HG03469 (cell line): Measurements from ENCODE around the gene KIFAP3.
"Not testable (repeated sequence)": the region's sequence is repeated elsewhere in the genome, so short reads cannot be mapped to it uniquely, and the experiment has no call there.

Source experiments
- ATAC-seq: cut with Tn5 transposase; IDR thresholded peaks from one replicate; pipeline ENCODE4 v1.9.1; 2021; ENCODE audit warnings: mild to moderate bottlenecking, moderate library complexity, moderate number of reproducible peaks; ENCODE audit not compliant: unreplicated experiment

Gene KIFAP3

DNA sequence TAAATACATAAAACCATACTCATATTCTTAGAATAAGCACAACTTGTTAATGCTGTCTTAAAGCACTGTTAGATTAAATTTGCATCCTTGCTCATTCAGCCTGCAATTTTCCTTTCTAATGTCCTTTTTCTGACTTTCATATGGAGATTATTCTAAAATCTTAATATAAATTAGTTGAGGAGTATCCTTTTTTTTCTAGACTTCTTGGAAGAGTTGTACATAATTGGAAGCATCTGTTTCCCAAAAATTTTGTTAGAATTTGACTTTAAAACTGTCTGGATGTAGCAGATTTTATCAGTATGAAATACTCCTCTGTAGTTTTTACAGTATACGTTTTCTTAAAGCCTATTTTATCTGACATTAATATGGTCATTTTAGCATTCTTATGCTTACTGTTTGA is 9.7 kb downstream of the KIFAP3 start:
- no peak for ATAC-seq

- no peak for ATAC-seq
Observed at GRCh38 chr1:170063109-170063826, 11.2 kb downstream of the KIFAP3 start.

DNA sequence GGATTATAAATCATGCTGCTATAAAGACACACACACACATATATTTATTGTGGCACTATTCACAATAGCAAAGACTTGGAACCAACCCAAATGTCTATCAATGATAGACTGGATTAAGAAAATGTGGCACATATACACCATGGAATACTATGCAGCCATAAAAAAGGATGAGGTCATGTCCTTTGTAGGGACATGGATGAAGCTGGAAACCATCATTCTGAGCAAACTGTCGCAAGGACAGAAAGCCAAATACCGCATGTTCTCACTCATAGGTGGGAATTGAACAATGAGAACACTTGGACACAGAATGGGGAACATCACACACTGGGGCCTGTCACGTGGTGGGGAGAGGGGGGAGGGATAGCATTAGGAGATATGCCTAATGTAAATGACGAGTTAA is 12.8 kb downstream of the KIFAP3 start:
- not testable (repeated sequence) for ATAC-seq

DNA sequence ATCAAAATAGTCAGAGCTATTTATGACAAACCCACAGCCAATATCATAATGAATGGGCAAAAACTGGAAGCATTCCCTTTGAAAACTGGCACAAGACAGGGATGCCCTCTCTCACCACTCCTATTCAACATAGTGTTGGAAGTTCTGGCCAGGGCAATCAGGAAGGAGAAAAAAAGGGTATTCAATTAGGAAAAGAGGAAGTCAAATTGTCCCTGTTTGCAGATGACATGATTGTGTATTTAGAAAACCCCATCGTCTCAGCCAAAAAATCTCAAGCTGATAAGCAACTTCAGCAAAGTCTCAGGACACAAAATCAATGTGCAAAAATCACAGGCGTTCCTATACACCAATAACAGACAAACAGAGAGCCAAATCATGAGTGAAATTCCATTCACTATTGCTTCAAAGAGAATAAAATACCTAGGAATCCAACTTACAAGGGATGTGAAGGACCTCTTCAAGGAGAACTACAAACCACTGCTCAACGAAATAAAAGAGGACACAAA is 14.4 kb downstream of the KIFAP3 start:
- ATAC-seq: not testable (repeated sequence)

DNA sequence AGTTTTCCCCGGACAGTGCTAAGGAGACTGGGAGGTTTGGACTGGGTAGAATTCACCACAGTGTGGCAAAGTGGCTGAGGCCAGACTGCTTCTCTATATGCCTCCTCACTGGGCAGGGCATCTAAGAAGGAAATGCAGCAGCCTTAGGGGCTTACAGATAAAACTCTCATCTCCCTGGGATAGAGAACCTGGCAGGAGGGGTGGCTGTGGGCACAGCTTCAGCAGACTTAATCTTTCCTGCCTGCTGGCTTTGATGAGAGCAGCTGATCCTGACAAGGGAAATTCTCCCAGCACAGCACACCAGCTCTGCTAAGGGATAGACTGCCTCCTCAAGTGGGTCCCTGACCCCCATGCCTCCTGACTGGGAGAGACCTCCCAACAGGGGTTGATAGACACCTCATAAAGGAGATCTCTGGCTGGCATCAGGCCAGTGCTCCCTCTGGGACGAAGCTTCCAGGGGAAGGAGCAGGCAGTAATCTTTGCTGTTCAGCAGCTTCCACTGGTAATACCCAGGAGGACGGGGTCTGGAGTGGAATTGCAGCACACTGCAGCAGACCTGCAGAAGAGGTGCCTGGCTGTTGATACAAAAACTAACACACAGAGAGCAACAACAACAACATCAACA is 25.2 kb downstream of the KIFAP3 start:
- ATAC-seq: no peak

DNA sequence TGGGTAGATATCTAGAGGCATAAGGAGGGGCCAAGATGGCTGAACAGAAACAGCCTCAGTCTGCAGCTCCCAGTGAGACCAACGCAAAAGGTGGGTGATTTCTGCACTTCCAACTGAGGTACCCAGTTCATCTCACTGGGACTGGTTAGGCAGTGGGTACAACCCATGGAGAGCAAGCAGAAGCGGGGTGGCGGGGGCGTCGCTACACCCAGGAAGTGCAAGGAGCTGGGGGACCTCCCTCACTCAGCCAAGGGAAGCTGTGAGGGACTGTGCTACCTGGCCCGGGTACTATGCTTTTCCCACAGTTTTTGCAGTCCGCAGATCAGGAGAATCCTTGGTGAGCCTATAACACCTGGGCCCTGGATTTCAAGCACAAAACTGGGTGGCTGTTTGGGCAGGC is 26.0 kb downstream of the KIFAP3 start:
- no peak for ATAC-seq

DNA sequence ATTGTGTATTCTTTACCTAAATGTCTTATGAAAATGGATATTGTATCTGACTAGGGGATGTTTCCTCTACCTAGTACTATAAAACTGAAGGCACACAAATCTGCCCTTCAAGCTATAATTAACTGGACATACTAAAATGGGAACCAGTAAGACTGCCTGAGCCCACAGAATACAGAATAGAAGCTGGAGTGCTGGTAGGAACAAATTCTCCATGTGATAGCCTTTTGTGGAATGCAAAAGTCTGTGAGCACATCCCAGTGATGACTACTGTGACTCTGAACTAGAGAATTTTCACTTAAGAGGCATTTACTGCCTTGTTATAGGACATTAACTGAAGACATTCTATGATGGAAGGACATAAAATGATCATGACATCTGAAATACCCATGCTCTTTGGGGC is 30.3 kb downstream of the KIFAP3 start:
- no peak for ATAC-seq

GRCh38 chr1:170041423-170042192 is 32.9 kb downstream of the KIFAP3 start:
- ATAC-seq: no peak

DNA sequence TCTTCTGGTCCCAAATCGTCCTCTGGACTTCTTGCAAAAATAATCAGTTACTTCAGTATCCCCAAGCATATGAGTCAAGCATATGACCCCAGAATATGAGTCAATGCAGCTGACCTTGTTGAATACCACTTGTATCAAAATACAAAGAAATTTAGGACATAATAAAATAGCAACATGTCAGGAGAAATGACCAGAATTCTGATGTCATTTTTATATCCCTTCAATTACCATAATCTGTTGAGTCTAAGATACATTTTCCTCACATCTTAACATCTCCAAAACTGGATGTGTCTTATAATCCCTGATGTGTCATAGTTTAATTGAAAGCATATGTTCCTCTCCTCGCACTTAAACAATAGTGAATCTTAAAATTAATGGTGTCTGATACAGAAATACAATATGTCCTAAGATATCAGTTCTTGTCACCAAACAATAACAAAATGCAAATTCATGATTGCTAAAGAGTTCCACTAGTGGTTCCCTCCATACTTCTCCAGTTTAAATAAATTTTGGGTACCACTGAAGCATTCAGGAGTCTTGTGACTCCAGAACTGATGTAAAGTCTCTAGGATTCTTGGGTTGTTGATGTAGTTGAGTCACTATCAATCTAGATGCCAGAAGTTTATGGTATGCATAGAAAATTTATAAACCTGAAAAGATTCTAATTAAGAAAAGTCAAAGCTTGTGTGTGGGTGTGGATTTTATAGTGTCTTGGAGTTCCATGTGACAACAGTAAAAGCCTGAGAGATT is 41.8 kb downstream of the KIFAP3 start:
- no peak for ATAC-seq

DNA sequence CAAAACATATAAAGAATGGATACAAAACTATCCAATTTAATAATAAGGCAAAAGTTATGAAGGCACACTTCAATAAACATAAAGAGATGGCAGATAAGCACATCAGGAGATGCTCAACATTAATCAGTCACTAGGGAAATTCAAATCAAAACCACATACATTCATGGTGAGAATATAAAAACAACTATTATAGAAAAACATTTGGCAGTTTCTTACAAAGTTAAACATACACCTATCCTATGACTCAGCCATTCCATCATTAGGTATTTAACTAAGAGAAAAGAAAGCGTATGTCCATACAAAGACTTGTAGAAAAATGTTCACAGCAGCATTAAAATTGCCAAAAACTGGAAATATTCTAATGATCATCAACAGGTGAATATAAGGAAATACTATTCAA is 44.3 kb downstream of the KIFAP3 start:
- no peak for ATAC-seq

DNA sequence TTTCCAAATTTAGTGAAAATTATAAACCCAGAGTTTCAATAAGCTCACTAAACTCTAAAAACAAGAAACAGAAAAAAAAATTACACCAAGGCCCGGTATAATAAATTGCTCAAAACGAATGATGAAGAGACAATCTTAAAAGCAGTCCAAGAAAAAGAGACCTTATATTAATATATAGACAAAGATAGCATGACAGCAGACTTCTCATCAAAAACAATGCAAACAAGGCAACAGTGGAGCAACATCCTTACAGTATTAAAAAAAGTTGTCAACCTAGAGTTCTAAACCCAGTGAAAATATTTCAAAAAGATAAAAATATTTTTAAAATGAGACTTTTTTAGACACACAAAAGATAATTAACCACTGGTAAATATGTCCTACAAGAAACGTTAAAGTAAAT is 46.7 kb downstream of the KIFAP3 start:
- ATAC-seq: no peak

GRCh38 chr1:170020859-170021258 is 53.6 kb downstream of the KIFAP3 start:
- ATAC-seq: no peak

GRCh38 chr1:170017478-170017877 is 57.0 kb downstream of the KIFAP3 start:
- no peak for ATAC-seq

- no peak for ATAC-seq
Observed at GRCh38 chr1:170012920-170013319, 61.6 kb downstream of the KIFAP3 start.

- no peak for ATAC-seq
Observed at GRCh38 chr1:170010443-170010842, 64.1 kb downstream of the KIFAP3 start.

GRCh38 chr1:170009551-170009950 is 64.9 kb downstream of the KIFAP3 start:
- no peak for ATAC-seq

DNA sequence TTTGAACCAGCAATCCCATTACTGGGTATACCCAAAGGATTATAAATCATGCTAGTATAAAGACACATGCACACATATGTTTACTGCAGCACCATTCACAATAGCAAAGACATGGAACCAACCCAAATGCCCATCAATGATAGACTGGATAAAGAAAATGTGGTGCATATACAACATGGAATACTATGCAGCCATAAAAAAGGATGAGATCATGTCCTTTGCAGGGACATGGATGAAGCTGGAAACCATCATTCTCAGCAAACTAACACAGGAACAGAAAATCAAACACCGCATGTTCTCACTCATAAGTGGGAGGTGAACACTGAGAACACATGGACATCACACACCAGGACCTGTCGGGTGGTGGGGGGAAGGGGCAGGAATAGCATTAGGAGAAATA is 65.8 kb downstream of the KIFAP3 start:
- ATAC-seq: not testable (repeated sequence)

DNA sequence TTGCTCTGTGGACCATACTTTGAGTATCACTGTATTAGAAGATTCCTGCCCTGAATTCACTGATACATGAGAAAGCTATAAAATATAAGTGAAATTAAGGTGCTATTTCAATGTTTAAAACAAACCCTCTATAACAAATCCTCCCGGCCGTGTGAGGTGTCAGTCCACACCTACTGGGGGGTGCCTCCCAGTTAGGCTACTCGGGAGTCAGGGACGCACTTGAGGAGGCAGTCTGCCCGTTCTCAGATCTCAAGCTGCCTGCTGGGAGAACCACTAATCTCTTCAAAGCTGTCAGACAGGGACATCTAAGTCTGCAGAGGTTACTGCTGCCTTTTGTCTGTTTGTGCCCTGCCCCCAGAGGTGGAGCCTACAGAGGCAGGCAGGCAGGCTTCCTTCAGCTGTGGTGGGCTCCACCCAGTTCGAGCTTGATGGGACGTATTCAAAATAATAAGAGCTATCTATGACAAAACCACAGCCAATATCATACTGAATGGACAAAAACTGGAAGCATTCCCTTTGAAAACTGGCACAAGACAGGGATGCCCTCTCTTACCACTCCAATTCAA is 71.1 kb downstream of the KIFAP3 start:
- not testable (repeated sequence) for ATAC-seq

- ATAC-seq: no peak
Observed at GRCh38 chr1:170001266-170001665, 73.2 kb downstream of the KIFAP3 start.

GRCh38 chr1:169999761-170000160 is 74.7 kb downstream of the KIFAP3 start:
- no peak for ATAC-seq

DNA sequence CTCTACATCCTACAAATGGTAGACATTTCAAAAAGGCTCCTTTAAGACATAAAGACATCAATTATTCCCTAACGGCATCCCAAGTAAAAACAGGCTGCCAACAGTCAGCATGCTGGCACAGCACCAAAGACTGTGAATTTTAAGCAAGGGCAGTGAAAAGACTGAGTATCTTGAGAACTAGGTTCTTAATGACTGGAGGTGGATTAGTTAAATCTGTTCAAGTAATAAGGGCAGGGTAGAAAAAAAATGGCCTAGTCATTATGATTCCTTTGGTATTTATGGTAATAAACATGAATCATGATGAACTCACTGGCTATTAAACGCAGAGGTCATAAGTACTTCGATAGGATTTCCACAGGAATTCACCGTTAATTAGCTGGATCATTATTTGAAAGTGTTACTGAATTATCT is 75.2 kb downstream of the KIFAP3 start:
- ATAC-seq: no peak
